Measurements from ENCODE around the gene CCNO. TPM values are rescaled to one million over a fixed set of nuclear protein-coding genes. Genes with fewer than 3 reads are reported as not detected.
A peak's percentile ranks its signal among the peaks of the same experiment; 100 is the strongest.

CCNO gene
- total RNA-seq, 2 donors from 2014 or later = 0.28 TPM; not detected in 1

GRCh38 chr5:55226027-55226933 is 7.1 kb downstream of the CCNO start:
- Histone ChIP-seq H3K36me3 (no peaks in the 10 kb centered on the region), H3K27ac (no peak overlapping the region), H3K4me3 (peak overlapping the region in 1 of 2 donors; percentile 43), H3K27me3 (peaks cover 70 to 76% of the 10 kb centered on the region in 2 donors), H3K9me3 (no peaks in the 10 kb centered on the region), H3K4me1 (peaks cover 0 to 35% of the 10 kb centered on the region in 2 donors)
- peak in 1 of 2 donors; percentile 18 for TF ChIP-seq CTCF (IDR thresholded peaks at IDR 0.05)
- DNase-seq (ENCODE audit: low spot score) = no peak

- DNase-seq (ENCODE audit: low spot score) = no peak
- no peaks in the 10 kb centered on the region for H3K36me3 ChIP-seq
- H3K4me1 ChIP-seq = peaks cover 0 to 39% of the 10 kb centered on the region in 2 donors
- H3K27ac ChIP-seq = no peak overlapping the region
- H3K27me3 ChIP-seq = peaks cover 71 to 76% of the 10 kb centered on the region in 2 donors
- TF ChIP-seq CTCF (IDR thresholded peaks at IDR 0.05) = no peak
- no peaks in the 10 kb centered on the region for H3K9me3 ChIP-seq
- H3K4me3 ChIP-seq = no peak overlapping the region
Observed at GRCh38 chr5:55225346-55225745, 8.1 kb downstream of the CCNO start.

GRCh38 chr5:55223812-55224240 is 9.6 kb downstream of the CCNO start:
- Histone ChIP-seq H3K27me3 (peaks cover 67 to 72% of the 10 kb centered on the region in 2 donors), H3K4me3 (no peak overlapping the region), H3K36me3 (no peaks in the 10 kb centered on the region), H3K4me1 (peaks cover 0 to 42% of the 10 kb centered on the region in 2 donors), H3K9me3 (no peaks in the 10 kb centered on the region), H3K27ac (no peak overlapping the region)
- no peak for TF ChIP-seq CTCF (IDR thresholded peaks at IDR 0.05)
- DNase-seq (ENCODE audit: low spot score) = no peak

GRCh38 chr5:55222985-55223811 is 10.2 kb downstream of the CCNO start:
- no peak overlapping the region for H3K4me3 ChIP-seq
- no peak for TF ChIP-seq CTCF (IDR thresholded peaks at IDR 0.05)
- no peak for DNase-seq (ENCODE audit: low spot score)

GRCh38 chr5:55222092-55222984 is 11.1 kb downstream of the CCNO start:
- no peak for TF ChIP-seq CTCF (IDR thresholded peaks at IDR 0.05)
- Histone ChIP-seq H3K9me3 (no peaks in the 10 kb centered on the region), H3K27ac (no peak overlapping the region), H3K4me1 (peaks cover 0 to 36% of the 10 kb centered on the region in 2 donors), H3K27me3 (peaks cover 54 to 62% of the 10 kb centered on the region in 2 donors), H3K36me3 (no peaks in the 10 kb centered on the region), H3K4me3 (no peak overlapping the region)
- no peak for DNase-seq (ENCODE audit: low spot score)

More at GRCh38 chr5:55222985-55223811, 10.2 kb downstream of the CCNO start:
- Histone ChIP-seq H3K36me3 (no peaks in the 10 kb centered on the region), H3K9me3 (no peaks in the 10 kb centered on the region), H3K27me3 (peaks cover 62 to 71% of the 10 kb centered on the region in 2 donors), H3K4me1 (peaks cover 0 to 42% of the 10 kb centered on the region in 2 donors), H3K27ac (no peak overlapping the region)
